CD4-positive, alpha-beta T cell treated with Interleukin-12 subunit alpha and Interleukin-12 subunit beta, for 1 hour (primary cell): ENCODE measurements around the gene RAP1GAP2.
A peak's percentile ranks its signal among the peaks of the same experiment; 100 is the strongest.
"Not testable (repeated sequence)": the region's sequence is repeated elsewhere in the genome, so short reads cannot be mapped to it uniquely, and the experiment has no call there.

Experiments used
- DNase-seq: peaks from one replicate; pipeline ENCODE4 v3.0.0-alpha.2; 2020

RAP1GAP2 gene

GRCh38 chr17:2815781-2816185 lies 19.5 kb downstream of the RAP1GAP2 start:
- no peak for DNase-seq

- no peak for DNase-seq
These were observed 20.4 kb downstream of the RAP1GAP2 start for GRCh38 chr17:2816688-2817087.

GRCh38 chr17:2819294-2819693 lies 23.1 kb downstream of the RAP1GAP2 start:
- not testable (repeated sequence) for DNase-seq

- no peak for DNase-seq
These were observed 23.8 kb downstream of the RAP1GAP2 start for GRCh38 chr17:2819921-2820501.

- no peak for DNase-seq
These were observed 25.6 kb downstream of the RAP1GAP2 start for GRCh38 chr17:2821868-2822267.

- DNase-seq: no peak
These were observed 26.1 kb downstream of the RAP1GAP2 start for GRCh38 chr17:2822358-2822757.

- DNase-seq: no peak
These were observed 29.2 kb downstream of the RAP1GAP2 start for GRCh38 chr17:2825253-2825970.

GRCh38 chr17:2828397-2829038 lies 32.3 kb downstream of the RAP1GAP2 start:
- peak; percentile 79 for DNase-seq

- DNase-seq: no peak
These were observed 34.4 kb downstream of the RAP1GAP2 start for GRCh38 chr17:2830678-2831077.

- no peak for DNase-seq
These were observed 39.5 kb downstream of the RAP1GAP2 start for GRCh38 chr17:2835780-2836179.

GRCh38 chr17:2837147-2837561 lies 40.9 kb downstream of the RAP1GAP2 start:
- peak; percentile 63 for DNase-seq

- no peak for DNase-seq
These were observed 45.4 kb downstream of the RAP1GAP2 start for GRCh38 chr17:2841606-2842005.

GRCh38 chr17:2842464-2842863 lies 46.2 kb downstream of the RAP1GAP2 start:
- DNase-seq: no peak

GRCh38 chr17:2844416-2844815 lies 48.2 kb downstream of the RAP1GAP2 start:
- no peak for DNase-seq

- DNase-seq: no peak
These were observed 51.4 kb downstream of the RAP1GAP2 start for GRCh38 chr17:2847381-2848333.

- no peak for DNase-seq
These were observed 53.1 kb downstream of the RAP1GAP2 start for GRCh38 chr17:2849327-2849670.

- no peak for DNase-seq
These were observed 54.8 kb downstream of the RAP1GAP2 start for GRCh38 chr17:2850991-2851390.

- no peak for DNase-seq
These were observed 55.4 kb downstream of the RAP1GAP2 start for GRCh38 chr17:2851615-2852014.

- DNase-seq: no peak
These were observed 56.0 kb downstream of the RAP1GAP2 start for GRCh38 chr17:2852221-2852620.

GRCh38 chr17:2852729-2853282 lies 56.6 kb downstream of the RAP1GAP2 start:
- no peak for DNase-seq

GRCh38 chr17:2853283-2854142 lies 57.3 kb downstream of the RAP1GAP2 start:
- peak; percentile 41 for DNase-seq
